Immature natural killer cell (primary cell): ENCODE data around the gene MICALL2. TPM values are rescaled to one million over a fixed set of nuclear protein-coding genes. Genes with fewer than 3 reads are reported as not detected.

Experiments used
- DNase-seq, 3 donors: peaks; one replicate each; pipeline ENCODE4 v3.0.0; 2022; ENCODE audit warnings: mixed read lengths in 1 of 3
- H3K27ac Mint-ChIP-seq, 6 donors: one replicate each; pipeline ENCODE4 v1.8.0; 2020; ENCODE audit warnings: mixed read lengths in 6 of 6, mild to moderate bottlenecking in 5 of 6, inconsistent platforms in 4 of 6, moderate library complexity in 3 of 6
- H3K27me3 Mint-ChIP-seq, 3 donors: one replicate each; pipeline ENCODE4 v1.8.0; 2020 to 2021; ENCODE audit warnings: low read depth in 3 of 3, mild to moderate bottlenecking in 3 of 3, mixed read lengths in 3 of 3, moderate library complexity in 3 of 3, inconsistent platforms in 1 of 3
- H3K36me3 Mint-ChIP-seq, 3 donors: one replicate each; pipeline ENCODE4 v1.8.0; 2020; ENCODE audit warnings: mixed read lengths in 3 of 3, inconsistent platforms in 2 of 3, mild to moderate bottlenecking in 2 of 3
- H3K4me1 Mint-ChIP-seq, 2 donors: one replicate each; pipeline ENCODE4 v1.8.0; 2020; ENCODE audit warnings: inconsistent platforms in 2 of 2, mild to moderate bottlenecking in 2 of 2, mixed read lengths in 2 of 2, moderate library complexity in 1 of 2
- H3K4me3 Mint-ChIP-seq, 5 donors: one replicate each; pipeline ENCODE4 v1.8.0; 2020; ENCODE audit warnings: mild to moderate bottlenecking in 5 of 5, mixed read lengths in 5 of 5, inconsistent platforms in 3 of 5, moderate library complexity in 3 of 5
- H3K9me3 Mint-ChIP-seq, 6 donors: one replicate each; pipeline ENCODE4 v1.8.0; 2020; ENCODE audit warnings: mild to moderate bottlenecking in 6 of 6, mixed read lengths in 6 of 6, inconsistent platforms in 4 of 6, moderate library complexity in 3 of 6
- polyA plus RNA-seq, 3 donors: library from polyadenylated mRNA; unstranded; fragments of 300-500 nt; fragmentation: Illumina TruSeq; gene quantifications; one replicate each; pipeline ENCODE4 v1.2.3, GENCODE V29; 2021

The MICALL2 gene
- polyA plus RNA-seq, 3 donors from 2014 or later, result 0.10 to 0.50 TPM; not detected in 1

GRCh38 chr7:1434891-1435670, 24.2 kb downstream of the MICALL2 start:
- Mint-ChIP-seq H3K36me3 (no peaks in the 10 kb centered on the region), H3K27ac (no peak overlapping the region), H3K9me3 (no peaks in the 10 kb centered on the region), H3K27me3 (peaks cover 1 to 3% (median 2%) of the 10 kb centered on the region in 3 donors), H3K4me3 (no peak overlapping the region), H3K4me1 (peaks cover 2 to 5% of the 10 kb centered on the region in 2 donors)
- no peak for DNase-seq

DNA sequence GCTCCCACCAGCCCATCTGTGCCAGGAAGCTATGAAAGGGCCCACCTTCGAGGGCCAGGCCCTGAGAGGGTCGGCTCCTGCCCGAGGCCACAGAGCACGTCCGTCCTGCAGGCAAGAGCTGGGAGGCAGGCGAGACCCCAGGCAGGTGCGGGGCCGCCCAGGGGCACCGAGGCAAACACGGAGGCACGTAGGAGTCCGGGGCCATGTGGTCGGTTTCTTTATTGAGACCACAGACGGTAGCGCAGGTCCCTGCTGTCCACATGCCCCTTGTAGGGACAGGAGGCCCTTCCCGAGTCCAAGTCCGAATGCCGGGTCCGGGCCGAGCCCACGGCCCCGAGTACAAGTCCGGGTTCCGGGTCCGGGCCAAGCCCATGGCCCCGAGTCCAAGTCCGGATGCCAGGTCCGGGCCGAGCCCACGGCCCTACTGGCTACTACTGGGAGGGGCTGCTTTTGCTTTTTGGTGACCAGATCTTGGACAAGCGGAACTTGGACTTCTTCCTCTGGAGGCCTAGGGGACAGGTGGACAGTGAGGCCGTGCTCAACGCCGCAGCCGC, 25.0 kb downstream of the MICALL2 start:
- DNase-seq, result no peak
- peaks cover 1 to 3% (median 2%) of the 10 kb centered on the region in 3 donors for H3K27me3 Mint-ChIP-seq
- no peak overlapping the region for H3K27ac Mint-ChIP-seq
- H3K4me3 Mint-ChIP-seq, result no peak overlapping the region
- H3K9me3 Mint-ChIP-seq, result no peaks in the 10 kb centered on the region
- H3K36me3 Mint-ChIP-seq, result no peaks in the 10 kb centered on the region
- peaks cover 2 to 5% of the 10 kb centered on the region in 2 donors for H3K4me1 Mint-ChIP-seq

GRCh38 chr7:1433128-1433920, 25.9 kb downstream of the MICALL2 start:
- Mint-ChIP-seq H3K27me3 (peaks cover 1 to 3% (median 2%) of the 10 kb centered on the region in 3 donors), H3K27ac (no peak overlapping the region), H3K4me3 (no peak overlapping the region), H3K36me3 (no peaks in the 10 kb centered on the region), H3K4me1 (peaks cover 2 to 5% of the 10 kb centered on the region in 2 donors), H3K9me3 (no peaks in the 10 kb centered on the region)
- no peak for DNase-seq

DNA sequence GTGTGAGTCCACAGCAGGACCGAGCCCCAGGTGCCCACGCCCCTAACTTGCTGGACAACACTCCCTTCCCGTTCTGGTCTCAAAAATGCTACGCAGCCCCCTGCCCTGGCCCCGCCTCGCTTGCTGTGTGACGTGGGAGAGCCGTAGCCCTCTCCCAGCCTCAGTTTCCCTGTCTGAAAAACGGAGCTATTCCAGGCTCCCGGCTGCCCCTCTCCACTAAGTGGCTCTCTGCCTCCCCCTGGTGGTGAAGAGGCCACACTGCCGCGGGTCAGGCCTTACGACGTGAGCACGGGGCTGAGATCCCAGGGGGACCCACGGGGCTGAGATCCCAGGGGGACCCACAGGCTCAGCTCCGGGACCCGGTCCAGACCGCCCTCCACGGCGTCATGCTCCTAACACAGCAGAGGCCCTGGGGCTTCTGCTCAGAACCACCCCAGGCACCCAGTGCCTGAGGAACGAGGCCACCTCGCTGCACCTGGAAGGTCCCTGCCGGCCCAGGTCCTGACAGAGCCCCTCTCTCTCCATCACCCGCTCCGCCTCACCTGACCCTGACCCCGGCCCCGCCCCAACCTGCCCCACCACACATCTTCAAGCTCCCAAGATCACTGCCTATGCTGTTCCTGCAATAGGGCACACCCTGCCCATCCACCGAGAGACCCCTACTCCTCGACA, 26.7 kb downstream of the MICALL2 start:
- H3K36me3 Mint-ChIP-seq, result no peaks in the 10 kb centered on the region
- H3K4me1 Mint-ChIP-seq, result peaks cover 2 to 5% of the 10 kb centered on the region in 2 donors
- H3K4me3 Mint-ChIP-seq, result peak overlapping the region in 1 of 5 donors; percentile 27
- H3K27me3 Mint-ChIP-seq, result peaks cover 1 to 3% (median 2%) of the 10 kb centered on the region in 3 donors
- H3K9me3 Mint-ChIP-seq, result no peaks in the 10 kb centered on the region
- peak; percentile 63 to 73 (median 68) for DNase-seq
- no peak overlapping the region for H3K27ac Mint-ChIP-seq

- peaks cover 1 to 3% (median 2%) of the 10 kb centered on the region in 3 donors for H3K27me3 Mint-ChIP-seq
- no peak overlapping the region for H3K27ac Mint-ChIP-seq
- no peak overlapping the region for H3K4me3 Mint-ChIP-seq
These were observed 27.5 kb downstream of the MICALL2 start for GRCh38 chr7:1431634-1432380.

DNA sequence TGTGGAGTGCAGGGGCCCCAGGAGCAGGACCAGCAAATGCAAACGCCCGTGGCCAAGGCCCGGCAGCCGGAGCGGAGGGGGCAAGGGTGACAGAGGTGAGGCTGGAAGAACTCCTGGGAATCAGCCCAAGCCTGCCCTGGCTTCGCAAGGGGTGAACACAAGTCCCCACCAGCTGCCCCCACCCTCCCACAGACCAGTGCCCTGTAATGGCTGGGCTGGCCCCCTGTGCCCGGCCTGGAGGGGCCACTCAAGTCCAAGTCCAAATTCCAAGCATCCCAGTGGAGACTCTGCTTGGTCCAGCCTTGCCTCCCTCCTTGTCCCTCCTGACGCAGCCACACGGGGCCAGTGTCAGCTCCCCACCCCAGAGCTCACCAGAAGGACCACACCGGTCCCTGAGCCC, 28.0 kb downstream of the MICALL2 start:
- Mint-ChIP-seq H3K4me1 (peaks cover 2 to 5% of the 10 kb centered on the region in 2 donors), H3K36me3 (no peaks in the 10 kb centered on the region), H3K4me3 (no peak overlapping the region), H3K27ac (no peak overlapping the region), H3K9me3 (no peaks in the 10 kb centered on the region), H3K27me3 (peaks cover 1 to 3% (median 2%) of the 10 kb centered on the region in 3 donors)
- no peak for DNase-seq

More at GRCh38 chr7:1431634-1432380, 27.5 kb downstream of the MICALL2 start:
- peaks cover 2 to 5% of the 10 kb centered on the region in 2 donors for H3K4me1 Mint-ChIP-seq
- no peaks in the 10 kb centered on the region for H3K9me3 Mint-ChIP-seq
- DNase-seq, result no peak
- H3K36me3 Mint-ChIP-seq, result no peaks in the 10 kb centered on the region

DNA sequence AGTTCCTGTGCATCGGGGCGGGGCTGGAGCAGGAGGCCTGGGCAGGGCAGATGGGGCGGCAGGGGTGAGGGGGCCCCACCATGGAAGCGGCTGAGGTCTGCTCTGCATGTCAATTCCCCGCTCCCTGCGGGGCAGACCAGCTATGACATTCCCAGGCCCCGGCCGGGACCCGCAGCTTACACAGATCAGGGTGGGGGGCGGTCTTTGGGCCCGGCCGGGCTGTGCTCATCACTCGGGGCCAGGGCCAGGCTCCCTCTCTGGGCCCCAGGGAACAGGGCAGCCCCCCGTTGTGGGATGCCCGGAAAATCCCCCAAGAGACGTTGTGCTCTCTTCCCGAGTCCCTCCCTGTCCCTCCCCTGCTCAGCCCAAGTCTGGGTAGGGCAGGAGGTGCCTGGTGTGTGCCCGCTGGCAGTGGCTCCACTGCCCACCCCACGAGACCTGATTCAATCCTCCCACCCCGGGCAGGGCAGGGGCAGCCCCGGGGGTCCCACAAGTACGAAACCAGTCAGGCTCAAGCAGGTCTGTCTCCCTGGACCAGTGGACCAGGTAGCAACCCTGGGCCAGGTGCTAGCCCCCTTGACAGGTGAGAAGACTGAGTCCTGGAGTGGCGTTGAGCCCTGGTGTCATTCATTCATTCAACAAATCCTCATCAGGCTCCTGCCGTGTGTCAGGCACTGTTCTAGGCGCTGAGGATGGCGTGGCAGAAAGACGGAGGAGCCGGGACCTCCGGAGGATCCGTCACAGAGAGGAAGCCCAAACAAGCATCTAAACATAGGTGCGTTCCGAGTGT, 29.0 kb downstream of the MICALL2 start:
- peaks cover 2 to 5% of the 10 kb centered on the region in 2 donors for H3K4me1 Mint-ChIP-seq
- H3K27me3 Mint-ChIP-seq, result peaks cover 1 to 5% (median 2%) of the 10 kb centered on the region in 3 donors
- H3K36me3 Mint-ChIP-seq, result no peaks in the 10 kb centered on the region
- no peaks in the 10 kb centered on the region for H3K9me3 Mint-ChIP-seq
- H3K27ac Mint-ChIP-seq, result no peak overlapping the region
- no peak for DNase-seq
- no peak overlapping the region for H3K4me3 Mint-ChIP-seq

GRCh38 chr7:1428941-1429501, 30.2 kb downstream of the MICALL2 start:
- Mint-ChIP-seq H3K9me3 (no peaks in the 10 kb centered on the region), H3K27ac (no peak overlapping the region), H3K4me1 (peaks cover 2 to 5% of the 10 kb centered on the region in 2 donors), H3K4me3 (no peak overlapping the region), H3K27me3 (peaks cover 1 to 5% (median 2%) of the 10 kb centered on the region in 3 donors), H3K36me3 (no peaks in the 10 kb centered on the region)
- DNase-seq, result no peak

- Mint-ChIP-seq H3K27ac (no peak overlapping the region), H3K36me3 (no peaks in the 10 kb centered on the region), H3K9me3 (no peaks in the 10 kb centered on the region), H3K4me3 (no peak overlapping the region), H3K27me3 (peaks cover 0 to 4% (median 0%) of the 10 kb centered on the region in 3 donors), H3K4me1 (peaks cover 0 to under 1% of the 10 kb centered on the region in 2 donors)
- DNase-seq, result no peak
These were observed 32.1 kb downstream of the MICALL2 start for GRCh38 chr7:1427064-1427657.

GRCh38 chr7:1426474-1426873, 32.8 kb downstream of the MICALL2 start:
- H3K4me3 Mint-ChIP-seq, result no peak overlapping the region
- H3K27ac Mint-ChIP-seq, result no peak overlapping the region
- no peaks in the 10 kb centered on the region for H3K36me3 Mint-ChIP-seq
- H3K9me3 Mint-ChIP-seq, result no peaks in the 10 kb centered on the region
- peaks cover 0 to 4% (median 0%) of the 10 kb centered on the region in 3 donors for H3K27me3 Mint-ChIP-seq
- no peak for DNase-seq
- no peaks in the 10 kb centered on the region for H3K4me1 Mint-ChIP-seq

DNA sequence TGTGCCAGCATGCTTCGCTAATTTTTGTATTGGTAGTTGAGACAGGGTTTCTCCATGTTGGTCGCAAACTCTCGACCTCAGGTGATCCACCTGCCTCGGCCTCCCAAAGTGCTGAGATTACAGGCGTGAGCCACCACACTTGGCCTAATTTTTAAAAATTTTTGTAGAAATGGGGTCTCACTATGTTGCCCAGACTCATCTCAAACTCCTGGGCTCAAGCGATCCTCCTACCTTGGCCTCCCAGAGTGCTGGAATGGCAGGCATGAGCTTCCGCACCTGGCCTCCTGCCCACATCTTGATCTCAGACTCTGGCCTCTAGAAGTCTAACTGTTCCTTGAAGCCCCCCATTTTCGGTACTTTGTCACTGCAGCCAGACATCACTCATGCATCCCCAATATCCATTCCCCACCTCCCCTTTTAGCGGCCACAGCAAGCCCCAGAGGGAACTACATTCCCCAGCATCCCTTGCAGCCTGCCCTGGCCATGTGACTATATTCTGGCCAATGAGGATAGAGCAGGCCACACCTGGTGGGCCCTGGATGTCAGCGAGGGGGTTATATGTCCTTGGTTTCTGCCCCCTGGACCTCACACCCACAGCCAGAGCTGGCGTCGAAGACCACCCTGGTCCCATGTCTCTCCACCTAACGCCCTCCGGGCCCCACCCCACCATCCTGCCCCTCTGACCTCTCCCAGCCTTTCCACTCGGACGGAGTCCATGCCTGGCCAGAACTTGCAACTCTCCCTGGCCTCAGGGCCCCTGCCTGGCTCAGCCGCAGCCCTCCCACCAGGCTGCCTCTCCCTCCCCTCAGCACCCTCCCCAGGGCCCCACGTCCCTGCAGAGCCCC, 33.8 kb downstream of the MICALL2 start:
- Mint-ChIP-seq H3K27me3 (peaks cover 0 to 4% (median 0%) of the 10 kb centered on the region in 3 donors), H3K27ac (no peak overlapping the region), H3K36me3 (no peaks in the 10 kb centered on the region), H3K9me3 (no peaks in the 10 kb centered on the region), H3K4me3 (no peak overlapping the region), H3K4me1 (no peaks in the 10 kb centered on the region)
- no peak for DNase-seq
